AG09309 (cell line): ENCODE measurements around the gene AQP9.
A peak's percentile ranks its signal among the peaks of the same experiment; 100 is the strongest.

Experiments
- DNase-seq: peaks from one replicate; pipeline ENCODE4 v3.0.0-alpha.2; 2010; ENCODE audit warnings: low read depth
- H3K4me3 ChIP-seq: 2 replicates; pipeline ENCODE4 v1.5.1; 2011; ENCODE audit warnings: mild to moderate bottlenecking, low read depth, low read length, moderate library complexity; ENCODE audit not compliant: control insufficient read depth
- TF ChIP-seq, protein P1 (sequence below): IDR thresholded peaks from 2 replicates; pipeline ENCODE4 v1.5.1; 2011; ENCODE audit warnings: mild to moderate bottlenecking, low read depth, low read length, inconsistent platforms; ENCODE audit not compliant: insufficient read depth, control insufficient read depth; ENCODE audit errors: missing control alignments

The AQP9 gene

GRCh38 chr15:58224068-58224467, 85.9 kb downstream of the AQP9 start:
- no peak overlapping the region for H3K4me3 ChIP-seq
- DNase-seq: no peak
- TF ChIP-seq, protein P1, sequence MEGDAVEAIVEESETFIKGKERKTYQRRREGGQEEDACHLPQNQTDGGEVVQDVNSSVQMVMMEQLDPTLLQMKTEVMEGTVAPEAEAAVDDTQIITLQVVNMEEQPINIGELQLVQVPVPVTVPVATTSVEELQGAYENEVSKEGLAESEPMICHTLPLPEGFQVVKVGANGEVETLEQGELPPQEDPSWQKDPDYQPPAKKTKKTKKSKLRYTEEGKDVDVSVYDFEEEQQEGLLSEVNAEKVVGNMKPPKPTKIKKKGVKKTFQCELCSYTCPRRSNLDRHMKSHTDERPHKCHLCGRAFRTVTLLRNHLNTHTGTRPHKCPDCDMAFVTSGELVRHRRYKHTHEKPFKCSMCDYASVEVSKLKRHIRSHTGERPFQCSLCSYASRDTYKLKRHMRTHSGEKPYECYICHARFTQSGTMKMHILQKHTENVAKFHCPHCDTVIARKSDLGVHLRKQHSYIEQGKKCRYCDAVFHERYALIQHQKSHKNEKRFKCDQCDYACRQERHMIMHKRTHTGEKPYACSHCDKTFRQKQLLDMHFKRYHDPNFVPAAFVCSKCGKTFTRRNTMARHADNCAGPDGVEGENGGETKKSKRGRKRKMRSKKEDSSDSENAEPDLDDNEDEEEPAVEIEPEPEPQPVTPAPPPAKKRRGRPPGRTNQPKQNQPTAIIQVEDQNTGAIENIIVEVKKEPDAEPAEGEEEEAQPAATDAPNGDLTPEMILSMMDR: no peak

DNA sequence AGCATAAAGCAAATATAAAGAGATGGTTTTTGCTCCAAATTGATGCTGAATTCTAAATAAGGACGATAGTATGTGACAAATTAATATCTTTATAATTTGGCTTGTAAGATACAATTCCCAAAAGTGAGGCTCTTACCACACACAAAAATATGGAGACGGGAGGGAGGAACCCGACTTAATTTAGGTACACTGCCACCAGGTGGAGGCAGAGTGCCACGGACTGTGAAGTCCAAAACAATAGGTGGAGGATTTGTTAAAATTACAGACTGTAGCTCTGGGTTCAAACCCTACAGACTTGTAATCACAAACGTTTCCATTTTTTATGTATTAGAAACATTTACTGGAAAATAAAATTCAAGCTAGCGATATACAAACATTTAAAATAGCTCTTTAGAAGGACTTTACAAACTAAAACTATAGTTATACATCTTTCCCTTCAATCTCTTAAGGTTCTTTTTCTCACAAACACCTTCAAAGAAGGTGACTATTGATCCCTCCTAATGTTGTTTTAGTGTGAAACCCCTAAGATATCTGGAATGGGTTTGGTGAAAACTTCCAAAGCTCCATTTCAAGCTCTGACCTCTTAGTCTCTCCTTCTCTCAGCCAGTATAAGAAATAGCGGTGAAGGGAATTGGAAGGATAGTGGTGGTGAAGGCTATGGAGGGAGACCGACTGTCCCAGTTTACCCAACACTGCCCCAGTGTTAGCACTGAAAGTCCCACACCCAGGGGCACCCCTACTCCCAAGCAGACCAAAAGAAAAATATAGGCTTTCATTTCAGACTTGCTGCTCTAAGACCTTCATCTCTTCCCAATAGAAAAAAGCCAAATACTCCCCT, 89.7 kb downstream of the AQP9 start:
- TF ChIP-seq, protein P1: peak; percentile 85

DNA sequence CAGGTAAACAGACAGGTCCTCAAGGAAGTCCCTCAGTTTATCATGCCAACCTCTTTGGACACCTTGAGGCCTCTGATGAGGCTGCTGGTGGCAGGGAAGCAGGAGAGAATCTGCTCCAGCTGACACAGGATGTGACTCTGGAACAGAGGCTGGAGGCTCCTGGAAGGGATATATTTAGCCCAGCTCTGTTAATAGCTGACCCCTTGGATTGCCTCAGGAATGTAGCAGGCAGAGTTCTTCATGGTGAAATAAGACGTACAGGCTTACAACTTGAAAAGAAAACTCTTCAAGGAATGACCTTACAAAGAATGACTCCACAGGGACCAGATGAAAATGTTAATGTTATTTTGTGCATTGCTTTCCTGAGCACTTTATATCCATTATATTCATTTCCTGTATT, 90.5 kb downstream of the AQP9 start:
- TF ChIP-seq, protein P1: no peak
- DNase-seq: peak; percentile 72
- no peak overlapping the region for H3K4me3 ChIP-seq

More for the DNA sequence above, 89.7 kb downstream of the AQP9 start:
- no peak overlapping the region for H3K4me3 ChIP-seq
- DNase-seq: peak; percentile 46

DNA sequence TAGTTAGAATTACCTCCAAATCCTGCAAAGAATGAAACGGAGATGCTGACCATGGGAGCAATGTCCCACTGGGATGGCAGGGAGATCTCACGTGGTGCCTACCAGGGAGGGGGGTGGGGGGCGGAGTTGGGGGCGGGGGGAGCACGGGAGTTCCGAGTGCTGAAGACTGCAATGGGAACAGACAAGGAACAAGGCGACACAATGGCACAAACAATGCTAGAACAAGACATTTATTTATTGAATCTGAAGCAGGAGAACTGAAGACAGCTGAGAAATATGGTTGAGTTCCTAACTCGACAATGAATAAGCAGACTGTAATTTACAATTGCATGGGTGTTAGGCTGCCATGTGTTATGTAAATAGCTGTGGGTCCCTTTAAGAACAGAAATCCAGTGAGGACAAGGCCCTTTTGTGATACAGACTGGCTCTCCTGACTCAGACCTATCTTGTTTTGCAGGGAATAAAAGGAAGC, 91.2 kb downstream of the AQP9 start:
- DNase-seq: no peak
- no peak overlapping the region for H3K4me3 ChIP-seq
- TF ChIP-seq, protein P1: no peak

- TF ChIP-seq, protein P1: no peak
- DNase-seq: no peak
- no peak overlapping the region for H3K4me3 ChIP-seq
Measured at GRCh38 chr15:58232281-58233065, 94.3 kb downstream of the AQP9 start.

- TF ChIP-seq, protein P1: no peak
- no peak overlapping the region for H3K4me3 ChIP-seq
- no peak for DNase-seq
Measured at GRCh38 chr15:58233341-58233740, 95.2 kb downstream of the AQP9 start.
